ENCODE measurements around the gene NTM.

- no peak for TF ChIP-seq CTCF (IDR thresholded peaks at IDR 0.05; ENCODE audit: low read depth, low read length)
- TF ChIP-seq EZH2phosphoT487 (IDR thresholded peaks at IDR 0.05; ENCODE audit: low read depth): no peak
These were observed 856.1 kb downstream of the NTM start for GRCh38 chr11:132226522-132226921.

All from OCI-LY3 (cell line).